ENCODE measurements around the gene ATAD2B.

The ATAD2B gene

DNA sequence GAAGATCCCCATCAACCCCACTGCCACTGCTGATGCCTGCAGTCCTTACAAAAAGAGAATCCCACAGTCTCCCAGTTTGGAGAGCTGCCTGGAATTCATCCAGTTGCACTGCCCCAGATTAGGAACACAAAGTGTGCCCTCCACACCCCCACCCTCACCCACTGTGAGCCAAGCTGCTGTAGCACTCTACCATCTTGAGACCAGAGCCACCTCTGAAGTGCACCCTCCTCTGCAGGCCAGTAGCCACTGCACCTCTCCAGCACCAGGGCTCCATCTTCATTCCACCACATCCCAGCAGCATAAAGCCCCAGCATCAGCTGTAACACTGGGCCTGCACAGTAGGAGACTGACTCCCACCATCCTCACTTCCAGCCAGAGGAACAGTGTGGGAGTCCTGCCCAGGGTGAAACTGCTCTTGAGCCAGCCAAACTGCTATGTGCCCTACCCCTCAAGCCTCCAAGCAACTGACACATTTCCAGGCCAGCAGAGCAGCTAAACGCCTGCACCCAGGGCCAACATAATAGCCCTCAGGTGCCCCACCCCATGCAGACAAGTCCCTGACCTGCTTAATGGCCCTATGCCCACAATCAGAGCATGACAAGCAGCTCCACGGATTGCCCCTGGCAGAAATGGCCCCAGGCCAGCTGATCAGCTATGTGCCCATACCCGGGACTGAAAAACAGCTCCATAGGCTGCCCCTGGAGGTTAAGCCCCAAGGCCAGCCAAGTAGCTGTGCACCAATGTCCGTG, 206.0 kb downstream of the ATAD2B start:
- H3K9ac ChIP-seq (ENCODE audit: low read depth, low read length) = no peak overlapping the region
- no peaks in the 10 kb centered on the region for H3K9me3 ChIP-seq (replicated peaks; ENCODE audit: low read length)
- no peaks in the 10 kb centered on the region for H3K4me1 ChIP-seq (ENCODE audit: control insufficient read depth, insufficient read depth, low read length)
- no peaks in the 10 kb centered on the region for H3K27me3 ChIP-seq (ENCODE audit: control insufficient read depth, insufficient read depth, low read length)
- no peaks in the 10 kb centered on the region for H3K36me3 ChIP-seq (ENCODE audit: insufficient read depth, low read length)
- H3K4me2 ChIP-seq (ENCODE audit: low read length) = no peak overlapping the region
- H3K4me3 ChIP-seq (ENCODE audit: low read length) = no peak overlapping the region

GRCh38 chr2:23719716-23720115, 207.2 kb downstream of the ATAD2B start:
- H3K9me3 ChIP-seq (replicated peaks; ENCODE audit: low read length) = no peaks in the 10 kb centered on the region
- no peak overlapping the region for H3K4me3 ChIP-seq (ENCODE audit: low read length)
- no peaks in the 10 kb centered on the region for H3K27me3 ChIP-seq (ENCODE audit: control insufficient read depth, insufficient read depth, low read length)
- no peak overlapping the region for H3K4me2 ChIP-seq (ENCODE audit: low read length)
- H3K9ac ChIP-seq (ENCODE audit: low read depth, low read length) = no peak overlapping the region
- no peaks in the 10 kb centered on the region for H3K4me1 ChIP-seq (ENCODE audit: control insufficient read depth, insufficient read depth, low read length)
- H3K36me3 ChIP-seq (ENCODE audit: insufficient read depth, low read length) = no peaks in the 10 kb centered on the region

DNA sequence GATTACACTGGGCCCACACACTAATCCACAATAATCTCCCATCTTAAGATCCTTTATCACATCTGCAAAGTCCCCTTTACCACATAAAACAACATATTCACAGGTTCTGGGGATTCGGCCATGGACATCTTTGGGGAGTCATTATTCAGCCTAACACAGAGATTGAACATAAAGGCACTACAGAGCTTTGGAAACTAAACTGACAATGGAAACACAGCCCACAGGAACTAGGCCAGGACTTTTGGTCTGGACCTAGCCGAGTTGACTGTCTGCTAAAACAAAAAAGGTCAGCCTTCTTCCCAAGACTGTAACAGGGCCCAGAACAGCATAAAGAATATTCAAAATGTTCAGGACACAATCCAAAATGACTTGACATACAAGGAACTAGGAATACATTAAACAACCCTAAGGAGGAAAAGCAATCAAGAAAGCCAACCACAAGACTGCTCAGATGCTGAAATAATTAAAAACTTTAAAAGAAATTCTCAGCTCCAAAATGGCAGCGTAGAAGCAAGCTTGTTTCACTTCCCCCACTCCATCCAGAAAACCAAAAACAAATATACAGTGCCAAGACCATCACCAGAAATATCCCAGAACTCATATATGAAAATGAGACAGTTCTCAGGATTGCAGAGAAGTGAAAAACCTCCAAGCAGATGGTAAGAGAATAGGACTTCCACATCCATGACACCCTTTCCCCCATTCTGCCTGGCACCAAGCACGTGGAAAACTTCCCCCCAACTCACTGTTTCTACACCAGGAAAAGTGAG, 207.8 kb downstream of the ATAD2B start:
- Histone ChIP-seq H3K4me2 (ENCODE audit: low read length) (no peak overlapping the region), H3K9ac (ENCODE audit: low read depth, low read length) (no peak overlapping the region), H3K9me3 (replicated peaks; ENCODE audit: low read length) (no peaks in the 10 kb centered on the region), H3K4me3 (ENCODE audit: low read length) (no peak overlapping the region), H3K27me3 (ENCODE audit: control insufficient read depth, insufficient read depth, low read length) (no peaks in the 10 kb centered on the region), H3K36me3 (ENCODE audit: insufficient read depth, low read length) (no peaks in the 10 kb centered on the region), H3K4me1 (ENCODE audit: control insufficient read depth, insufficient read depth, low read length) (no peaks in the 10 kb centered on the region)

- Histone ChIP-seq H3K27me3 (ENCODE audit: control insufficient read depth, insufficient read depth, low read length) (no peaks in the 10 kb centered on the region), H3K9ac (ENCODE audit: low read depth, low read length) (no peak overlapping the region), H3K4me1 (ENCODE audit: control insufficient read depth, insufficient read depth, low read length) (no peaks in the 10 kb centered on the region), H3K4me3 (ENCODE audit: low read length) (no peak overlapping the region), H3K4me2 (ENCODE audit: low read length) (no peak overlapping the region), H3K36me3 (ENCODE audit: insufficient read depth, low read length) (no peaks in the 10 kb centered on the region), H3K9me3 (replicated peaks; ENCODE audit: low read length) (no peaks in the 10 kb centered on the region)
These were observed 213.6 kb downstream of the ATAD2B start for GRCh38 chr2:23713351-23713750.

GRCh38 chr2:23712756-23713151, 214.2 kb downstream of the ATAD2B start:
- Histone ChIP-seq H3K9me3 (replicated peaks; ENCODE audit: low read length) (no peaks in the 10 kb centered on the region), H3K4me2 (ENCODE audit: low read length) (no peak overlapping the region), H3K36me3 (ENCODE audit: insufficient read depth, low read length) (peaks cover under 1% of the 10 kb centered on the region), H3K4me1 (ENCODE audit: control insufficient read depth, insufficient read depth, low read length) (no peaks in the 10 kb centered on the region), H3K9ac (ENCODE audit: low read depth, low read length) (no peak overlapping the region), H3K4me3 (ENCODE audit: low read length) (no peak overlapping the region), H3K27me3 (ENCODE audit: control insufficient read depth, insufficient read depth, low read length) (no peaks in the 10 kb centered on the region)

- Histone ChIP-seq H3K4me2 (ENCODE audit: low read length) (no peak overlapping the region), H3K9ac (ENCODE audit: low read depth, low read length) (no peak overlapping the region), H3K27me3 (ENCODE audit: control insufficient read depth, insufficient read depth, low read length) (no peaks in the 10 kb centered on the region), H3K9me3 (replicated peaks; ENCODE audit: low read length) (no peaks in the 10 kb centered on the region), H3K4me3 (ENCODE audit: low read length) (no peak overlapping the region), H3K4me1 (ENCODE audit: control insufficient read depth, insufficient read depth, low read length) (no peaks in the 10 kb centered on the region), H3K36me3 (ENCODE audit: insufficient read depth, low read length) (peaks cover 6% of the 10 kb centered on the region)
These were observed 214.8 kb downstream of the ATAD2B start for GRCh38 chr2:23711979-23712755.

- Histone ChIP-seq H3K9ac (ENCODE audit: low read depth, low read length) (no peak overlapping the region), H3K36me3 (ENCODE audit: insufficient read depth, low read length) (peaks cover 15% of the 10 kb centered on the region), H3K9me3 (replicated peaks; ENCODE audit: low read length) (no peaks in the 10 kb centered on the region), H3K4me1 (ENCODE audit: control insufficient read depth, insufficient read depth, low read length) (no peaks in the 10 kb centered on the region), H3K4me2 (ENCODE audit: low read length) (no peak overlapping the region), H3K27me3 (ENCODE audit: control insufficient read depth, insufficient read depth, low read length) (no peaks in the 10 kb centered on the region), H3K4me3 (ENCODE audit: low read length) (no peak overlapping the region)
These were observed 217.6 kb downstream of the ATAD2B start for GRCh38 chr2:23709311-23709710.

- no peak overlapping the region for H3K4me2 ChIP-seq (ENCODE audit: low read length)
- no peaks in the 10 kb centered on the region for H3K27me3 ChIP-seq (ENCODE audit: control insufficient read depth, insufficient read depth, low read length)
- no peaks in the 10 kb centered on the region for H3K4me1 ChIP-seq (ENCODE audit: control insufficient read depth, insufficient read depth, low read length)
- no peaks in the 10 kb centered on the region for H3K9me3 ChIP-seq (replicated peaks; ENCODE audit: low read length)
- H3K4me3 ChIP-seq (ENCODE audit: low read length) = no peak overlapping the region
- no peak overlapping the region for H3K9ac ChIP-seq (ENCODE audit: low read depth, low read length)
- H3K36me3 ChIP-seq (ENCODE audit: insufficient read depth, low read length) = peaks cover 15% of the 10 kb centered on the region
These were observed 218.2 kb downstream of the ATAD2B start for GRCh38 chr2:23708771-23709170.

DNA sequence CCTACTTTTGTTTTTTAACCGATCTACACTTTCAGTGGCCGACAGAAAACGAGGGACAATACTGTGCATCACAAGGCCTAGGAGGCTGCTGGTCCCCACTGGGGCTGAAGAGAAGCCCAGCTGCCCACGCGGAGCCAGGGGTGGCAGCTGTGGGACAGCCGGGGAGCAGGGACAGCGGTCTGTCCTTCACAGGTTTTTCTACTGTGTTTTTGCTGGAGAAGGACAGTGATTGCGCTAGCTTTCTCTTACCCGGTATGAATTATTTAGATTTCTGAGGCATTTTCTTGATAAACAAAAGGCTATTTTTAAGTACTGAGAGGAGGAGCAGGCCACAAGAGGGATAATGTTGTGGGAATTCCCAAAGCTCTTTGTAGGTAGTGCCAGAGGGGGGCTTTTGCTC, 219.8 kb downstream of the ATAD2B start:
- no peaks in the 10 kb centered on the region for H3K27me3 ChIP-seq (ENCODE audit: control insufficient read depth, insufficient read depth, low read length)
- no peak overlapping the region for H3K9ac ChIP-seq (ENCODE audit: low read depth, low read length)
- no peaks in the 10 kb centered on the region for H3K4me1 ChIP-seq (ENCODE audit: control insufficient read depth, insufficient read depth, low read length)
- no peaks in the 10 kb centered on the region for H3K9me3 ChIP-seq (replicated peaks; ENCODE audit: low read length)
- no peak overlapping the region for H3K4me2 ChIP-seq (ENCODE audit: low read length)
- H3K36me3 ChIP-seq (ENCODE audit: insufficient read depth, low read length) = peaks cover 15% of the 10 kb centered on the region
- no peak overlapping the region for H3K4me3 ChIP-seq (ENCODE audit: low read length)

DNA sequence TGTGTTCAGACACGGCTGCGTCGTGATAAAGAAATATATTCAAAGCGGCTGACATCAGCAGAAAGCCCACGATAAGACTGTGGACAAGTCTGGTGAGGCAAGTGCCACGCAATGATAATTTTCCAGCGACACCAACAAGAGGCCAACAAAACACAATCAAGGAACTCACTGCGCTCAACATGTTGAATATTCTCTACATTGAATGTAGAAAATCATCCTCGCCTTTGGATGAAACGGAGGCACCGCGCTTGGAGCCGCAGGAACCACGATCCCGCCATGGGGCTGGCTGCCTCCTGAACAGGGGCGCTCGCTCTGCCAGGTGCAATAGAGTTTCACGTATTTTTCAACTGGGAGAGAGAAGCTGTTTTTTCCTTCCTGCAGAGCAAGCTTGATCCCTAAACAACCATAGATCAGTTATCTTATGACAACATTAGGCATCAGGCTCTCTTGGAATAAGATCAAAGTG, 220.3 kb downstream of the ATAD2B start:
- no peak overlapping the region for H3K4me2 ChIP-seq (ENCODE audit: low read length)
- H3K36me3 ChIP-seq (ENCODE audit: insufficient read depth, low read length) = peaks cover 15% of the 10 kb centered on the region
- no peaks in the 10 kb centered on the region for H3K9me3 ChIP-seq (replicated peaks; ENCODE audit: low read length)
- H3K4me1 ChIP-seq (ENCODE audit: control insufficient read depth, insufficient read depth, low read length) = no peaks in the 10 kb centered on the region
- no peak overlapping the region for H3K4me3 ChIP-seq (ENCODE audit: low read length)
- no peak overlapping the region for H3K9ac ChIP-seq (ENCODE audit: low read depth, low read length)
- no peaks in the 10 kb centered on the region for H3K27me3 ChIP-seq (ENCODE audit: control insufficient read depth, insufficient read depth, low read length)

DNA sequence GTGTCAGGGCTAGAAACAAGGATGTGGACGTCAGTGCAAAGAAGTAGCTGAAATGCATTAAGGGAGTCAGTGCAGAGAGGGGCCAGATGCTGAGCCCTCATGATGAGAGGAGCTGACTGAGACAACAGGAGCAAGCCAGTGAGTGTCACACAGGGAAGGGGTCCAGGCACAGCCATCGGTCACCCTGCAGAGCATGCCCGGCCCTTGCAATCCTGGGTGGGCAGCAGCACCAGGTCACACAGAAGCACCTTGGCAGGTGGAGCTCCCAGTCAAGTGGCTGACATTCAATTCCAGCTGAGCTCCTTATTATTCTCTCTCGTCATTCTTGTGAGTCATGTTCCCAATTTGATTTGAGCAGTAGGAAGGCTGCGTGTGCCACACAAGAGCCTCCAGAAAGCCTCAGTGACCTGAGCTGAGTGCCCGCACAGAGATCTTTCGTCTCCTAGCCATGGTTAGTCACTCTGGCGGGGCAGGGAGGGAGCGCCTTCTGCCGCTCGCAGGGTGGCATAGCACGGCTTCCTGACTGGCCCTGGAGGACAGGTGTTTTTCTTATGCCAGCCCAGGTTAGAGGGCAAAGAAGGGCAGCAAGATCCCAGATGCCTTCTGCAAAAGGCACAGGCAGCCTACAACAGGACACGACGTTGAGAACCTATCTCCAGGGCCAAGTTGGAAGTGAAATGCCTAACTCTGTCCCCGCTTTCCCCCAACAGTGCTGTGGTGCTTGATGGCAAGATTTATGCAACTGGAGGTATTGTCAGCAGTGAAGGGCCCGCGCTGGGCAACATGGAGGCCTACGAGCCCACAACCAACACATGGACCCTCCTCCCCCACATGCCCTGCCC, 220.9 kb downstream of the ATAD2B start:
- no peak overlapping the region for H3K4me3 ChIP-seq (ENCODE audit: low read length)
- H3K4me1 ChIP-seq (ENCODE audit: control insufficient read depth, insufficient read depth, low read length) = no peaks in the 10 kb centered on the region
- no peaks in the 10 kb centered on the region for H3K9me3 ChIP-seq (replicated peaks; ENCODE audit: low read length)
- H3K4me2 ChIP-seq (ENCODE audit: low read length) = no peak overlapping the region
- peaks cover 15% of the 10 kb centered on the region for H3K36me3 ChIP-seq (ENCODE audit: insufficient read depth, low read length)
- H3K27me3 ChIP-seq (ENCODE audit: control insufficient read depth, insufficient read depth, low read length) = no peaks in the 10 kb centered on the region
- H3K9ac ChIP-seq (ENCODE audit: low read depth, low read length) = no peak overlapping the region
